Mucosa of descending colon (tissue), 3 donors: ENCODE data around the gene LAMB4. TPM values are rescaled to one million over a fixed set of nuclear protein-coding genes. Genes with fewer than 3 reads are reported as not detected.

Experiments used
- ATAC-seq: fragments of 200-7000 bp; cut with Tn5 transposase; one replicate; pipeline ENCODE4 v1.9.1; 2020; ENCODE audit warnings: mild to moderate bottlenecking, moderate library complexity
- DNase-seq, 3 donors: peaks; one replicate each; pipeline ENCODE4 v3.0.0-alpha.2; 2020
- H3K36me3 ChIP-seq: fragments of 200-600 bp; one replicate; pipeline ENCODE4 v1.8.0; 2021; ENCODE audit warnings: low read depth, mild to moderate bottlenecking
- H3K4me1 ChIP-seq: fragments of 200-600 bp; one replicate; pipeline ENCODE4 v1.8.0; 2021; ENCODE audit warnings: low read depth, mild to moderate bottlenecking
- H3K4me3 ChIP-seq: fragments of 200-600 bp; one replicate; pipeline ENCODE4 v1.8.0; 2021; ENCODE audit warnings: mild to moderate bottlenecking
- H3K9me3 ChIP-seq: fragments of 200-600 bp; one replicate; pipeline ENCODE4 v1.8.0; 2021; ENCODE audit warnings: mild to moderate bottlenecking
- CTCF ChIP-seq: fragments of 200-600 bp; IDR thresholded peaks from one replicate; pipeline ENCODE4 v1.8.0; 2022; ENCODE audit warnings: antibody characterized with exemption, mild to moderate bottlenecking
- intact Hi-C, 2 donors: fragments of 100-400 bp; cut with DNase I in 1 of 2; cut with micrococcal nuclease in 1 of 2; formaldehyde crosslinking; loops; one replicate each; pipeline versions ENCODE4 v1.11.0 to v1.11.1; 2022; cut with DNase I, micrococcal nuclease
- total RNA-seq, 3 donors: library from RNA; stranded (reverse); fragmentation: NEBNext Ultra II Directional in 2 of 3; extraction: Animal tissue kit (Norgen Biotek cat#: 25700) in 2 of 3; gene quantifications; one replicate each; pipeline versions ENCODE4 v1.2.1 to v1.2.4, GENCODE V29; 2021 to 2023
- donor health status: DM: no; HTN: no; CAD: no; lungs with moderate emphysema.
- donor health status: DM: no; HTN: no; CAD: no.
- donor health status: DM: no; HTN: yes; CAD: no.

Gene LAMB4
- total RNA-seq, 3 donors from 2014 or later: 0.22 TPM; not detected in 2

GRCh38 chr7:108093341-108093740 is 36.8 kb downstream of the LAMB4 start:
- no peaks in the 10 kb centered on the region for H3K9me3 ChIP-seq
- intact Hi-C loops: no loop called here
- H3K4me3 ChIP-seq: no peak overlapping the region
- H3K4me1 ChIP-seq: peaks cover 15% of the 10 kb centered on the region
- DNase-seq (no peak), ATAC-seq (no peak)
- no peak for TF ChIP-seq CTCF
- no peaks in the 10 kb centered on the region for H3K36me3 ChIP-seq

GRCh38 chr7:108091461-108091831 is 38.7 kb downstream of the LAMB4 start:
- DNase-seq (no peak), ATAC-seq (no peak)
- Histone ChIP-seq H3K9me3 (no peaks in the 10 kb centered on the region), H3K36me3 (no peaks in the 10 kb centered on the region), H3K4me1 (peaks cover 15% of the 10 kb centered on the region), H3K4me3 (no peak overlapping the region)
- intact Hi-C loops: no loop called here
- TF ChIP-seq CTCF: no peak

DNA sequence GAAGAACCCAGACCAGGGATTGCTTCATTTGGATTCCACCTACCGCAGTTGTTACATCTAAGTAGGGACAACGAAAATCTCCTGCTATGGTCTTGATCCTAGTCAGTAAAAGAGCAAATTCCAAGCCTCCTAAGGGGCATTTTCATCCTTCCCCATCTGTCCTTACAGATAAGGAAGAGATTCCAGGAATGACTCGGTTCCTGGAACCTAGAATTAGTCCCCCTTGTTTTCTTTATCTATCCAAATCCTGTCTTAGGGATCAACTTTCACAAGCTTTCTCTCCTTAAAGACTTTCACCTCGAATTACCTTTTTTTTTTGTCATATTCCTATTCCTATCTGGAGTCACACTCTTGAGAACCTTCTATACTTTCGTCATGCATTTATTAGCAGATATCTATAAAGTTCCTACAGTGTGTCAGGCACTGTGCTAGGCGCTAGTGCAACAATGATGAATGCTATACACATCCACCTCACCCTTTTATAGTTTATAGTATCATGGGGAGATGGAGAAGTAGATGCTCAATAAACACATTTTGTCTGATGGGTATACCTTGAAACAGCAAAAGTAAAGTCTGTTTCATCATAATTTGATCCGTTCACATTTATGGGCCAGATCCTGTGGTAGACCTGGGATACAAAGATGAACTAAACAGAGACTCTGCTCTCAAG is 39.2 kb downstream of the LAMB4 start:
- no peak for DNase-seq
- Histone ChIP-seq H3K9me3 (no peaks in the 10 kb centered on the region), H3K4me1 (peaks cover 14% of the 10 kb centered on the region), H3K36me3 (no peaks in the 10 kb centered on the region), H3K4me3 (no peak overlapping the region)
- intact Hi-C loops: no loop called here
- no peak for TF ChIP-seq CTCF
- no peak for ATAC-seq

GRCh38 chr7:108089381-108089780 is 40.8 kb downstream of the LAMB4 start:
- Histone ChIP-seq H3K36me3 (no peaks in the 10 kb centered on the region), H3K9me3 (no peaks in the 10 kb centered on the region), H3K4me1 (no peaks in the 10 kb centered on the region), H3K4me3 (no peak overlapping the region)
- no peak for ATAC-seq
- no peak for TF ChIP-seq CTCF
- DNase-seq: no peak
- intact Hi-C loops: no loop called here

DNA sequence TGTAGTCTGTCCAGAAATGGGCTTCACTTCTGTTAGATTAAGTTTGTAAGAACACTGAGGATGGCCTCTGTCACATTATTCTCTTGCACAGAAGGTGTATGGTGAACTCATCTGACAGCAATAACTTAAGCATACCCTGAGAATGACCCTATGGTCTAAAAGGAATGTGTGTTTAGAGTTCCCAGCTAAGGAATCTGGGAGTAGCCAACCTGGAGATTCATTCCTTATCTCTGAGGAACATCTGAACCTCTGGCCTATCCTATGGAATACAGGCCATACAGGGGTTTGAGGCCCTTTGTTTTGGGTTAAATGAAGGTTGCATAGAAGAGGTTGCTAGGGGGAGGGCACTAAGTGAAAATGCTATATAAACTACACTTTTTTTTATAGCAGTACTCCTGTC is 41.4 kb downstream of the LAMB4 start:
- DNase-seq: no peak
- no peak for TF ChIP-seq CTCF
- Histone ChIP-seq H3K4me1 (no peaks in the 10 kb centered on the region), H3K9me3 (no peaks in the 10 kb centered on the region), H3K4me3 (no peak overlapping the region), H3K36me3 (no peaks in the 10 kb centered on the region)
- intact Hi-C loops: no loop called here
- ATAC-seq: no peak

GRCh38 chr7:108087778-108088177 is 42.4 kb downstream of the LAMB4 start:
- intact Hi-C loops: no loop called here

More at GRCh38 chr7:108087778-108088177, 42.4 kb downstream of the LAMB4 start:
- ATAC-seq (no peak), DNase-seq (no peak)
- Histone ChIP-seq H3K36me3 (no peaks in the 10 kb centered on the region), H3K9me3 (no peaks in the 10 kb centered on the region), H3K4me3 (no peak overlapping the region), H3K4me1 (no peaks in the 10 kb centered on the region)
- no peak for TF ChIP-seq CTCF
